ENCODE measurements around the gene PIWIL1.

The PIWIL1 gene

GRCh38 chr12:130337488-130338303, at the start of gene PIWIL1:
Gene PIWIL1, plus strand, starts transcription at chr12:130337887. Its CDS starts 4,705 bp downstream, at chr12:130342592.
- no peak for DNase-seq

- DNase-seq = no peak
Observed at GRCh38 chr12:130288206-130288605, 49.5 kb upstream of the PIWIL1 start.

DNA sequence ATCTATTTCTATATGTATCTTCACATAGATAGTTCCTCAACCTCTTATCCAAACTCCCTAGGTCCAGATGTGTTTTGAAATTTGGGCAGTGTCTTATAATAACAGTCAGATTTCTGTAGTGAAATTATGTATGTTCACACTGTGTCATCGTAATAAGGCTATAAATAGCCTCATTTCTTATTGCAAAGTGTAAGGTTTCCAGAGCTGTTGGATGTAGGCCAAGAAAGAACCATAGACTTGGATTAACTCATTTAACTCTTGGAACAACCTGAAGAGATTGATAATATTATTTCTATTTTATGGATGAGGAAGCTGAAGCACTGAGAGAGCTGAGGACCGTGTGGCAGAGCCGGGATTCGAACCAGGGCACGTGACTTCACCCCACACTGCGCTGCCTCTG, 49.0 kb upstream of the PIWIL1 start:
- DNase-seq = no peak

DNA sequence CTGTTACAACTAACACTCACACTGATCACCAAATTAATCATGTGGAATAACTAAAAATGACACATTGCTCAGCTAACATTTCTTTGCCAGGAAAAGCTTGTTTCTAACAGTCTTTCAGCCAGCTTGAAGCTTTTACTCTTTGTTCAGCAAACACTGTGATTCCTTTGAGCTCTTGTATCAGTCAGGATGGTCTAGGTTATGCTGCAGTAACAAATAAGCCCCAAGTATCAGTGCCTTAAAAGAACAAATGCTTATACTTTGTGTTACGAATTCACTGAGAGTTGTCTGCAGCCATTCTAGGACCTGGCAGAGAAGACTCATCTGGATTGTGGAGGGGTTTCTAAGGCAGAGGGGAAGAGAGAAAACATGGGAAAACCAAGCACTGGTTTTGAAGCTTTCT, 47.6 kb upstream of the PIWIL1 start:
- DNase-seq = no peak

DNA sequence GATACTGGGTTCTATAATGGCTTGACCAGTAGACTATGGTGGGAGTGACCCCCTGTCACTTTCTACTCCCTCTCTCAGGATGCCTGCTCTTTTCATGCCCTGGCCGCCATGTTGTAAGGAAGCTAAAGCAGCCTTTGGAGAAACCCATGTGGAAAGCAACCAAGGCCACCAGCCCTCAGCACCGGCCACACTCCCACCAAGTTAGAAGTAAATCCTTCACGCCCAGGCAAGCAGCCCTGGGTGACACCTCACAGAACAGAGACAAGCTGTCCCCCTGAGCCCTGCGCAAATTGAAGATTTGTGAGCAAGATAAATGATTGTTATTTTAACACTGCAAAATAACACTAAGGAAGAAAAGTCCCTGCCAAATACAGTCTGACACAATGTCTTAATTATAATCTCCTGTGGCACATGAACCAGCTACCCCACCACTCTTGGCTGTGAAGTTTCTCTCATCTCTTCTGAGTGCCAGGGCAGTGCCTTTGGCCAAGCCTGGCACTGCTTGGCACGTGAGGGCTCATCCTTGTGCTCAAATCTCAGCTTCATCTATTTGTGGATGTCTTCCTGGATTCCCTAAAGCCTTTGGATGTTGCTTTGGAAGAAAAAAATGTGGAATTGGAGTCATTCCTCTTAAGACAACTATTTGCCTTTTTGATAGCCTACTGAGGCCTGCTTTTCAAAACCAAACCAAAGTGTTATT, 39.2 kb upstream of the PIWIL1 start:
- no peak for DNase-seq

- no peak for DNase-seq
Observed at GRCh38 chr12:130299574-130299973, 38.1 kb upstream of the PIWIL1 start.

GRCh38 chr12:130300090-130300489, 37.6 kb upstream of the PIWIL1 start:
- no peak for DNase-seq

DNA sequence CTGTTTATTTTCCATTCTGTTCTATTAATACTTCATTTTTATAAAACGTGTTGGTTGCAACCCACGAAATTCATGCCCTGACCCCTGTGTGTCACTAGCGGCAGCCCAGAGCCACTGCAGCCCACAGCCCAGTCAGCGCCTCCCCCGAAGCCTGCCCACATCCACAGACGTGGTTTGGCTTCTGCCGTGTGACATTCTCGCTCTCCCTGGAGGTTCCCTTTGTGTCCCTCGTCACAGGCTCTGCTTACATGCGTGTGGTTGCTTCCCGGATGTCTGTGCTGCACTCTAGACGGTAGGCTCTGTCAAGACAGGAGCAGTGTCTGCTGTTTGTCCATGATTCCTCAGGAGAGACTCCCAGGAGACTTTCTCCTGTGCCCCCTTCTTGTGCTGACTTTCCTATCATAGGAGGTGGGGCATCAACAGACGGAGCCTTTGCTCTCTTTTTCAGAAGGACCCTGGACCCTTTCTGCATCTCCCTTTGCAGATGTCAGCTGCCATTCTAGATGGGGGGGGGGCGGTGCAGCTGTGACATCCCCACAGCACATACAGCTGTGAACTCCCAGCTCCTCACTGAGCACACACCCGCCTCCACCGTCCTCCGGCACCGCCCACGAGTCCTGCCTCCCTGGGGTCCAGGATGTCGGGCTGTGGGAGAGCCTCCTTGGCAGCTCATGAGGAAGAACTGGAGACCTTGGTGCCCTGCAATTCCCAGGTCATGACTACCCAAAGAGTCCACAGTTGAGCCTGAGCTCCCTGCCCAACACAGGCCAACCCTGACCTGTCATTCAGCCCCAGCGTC, 36.8 kb upstream of the PIWIL1 start:
- DNase-seq = no peak

DNA sequence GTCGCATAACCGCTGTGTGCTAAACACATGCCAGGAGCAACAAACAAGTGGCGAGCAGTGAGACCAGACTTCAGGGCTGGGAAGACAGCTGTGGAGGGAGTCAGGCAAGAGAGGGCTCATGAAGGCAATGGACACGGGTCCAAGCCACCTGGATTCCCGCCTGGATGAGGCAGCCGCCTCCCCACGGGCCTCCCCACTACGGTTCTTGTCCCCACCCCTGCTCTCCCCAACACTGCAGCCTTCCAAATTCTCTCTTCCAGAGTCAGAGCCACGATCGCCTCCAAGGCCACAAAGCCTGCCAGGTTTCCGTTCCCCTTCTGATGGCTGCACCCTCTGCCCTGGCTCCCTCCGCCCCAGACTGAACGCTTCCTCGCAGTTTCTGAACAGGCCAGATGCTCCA, 36.1 kb upstream of the PIWIL1 start:
- no peak for DNase-seq

GRCh38 chr12:130303781-130304180, 33.9 kb upstream of the PIWIL1 start:
- DNase-seq = no peak

- no peak for DNase-seq
Observed at GRCh38 chr12:130307859-130308258, 29.8 kb upstream of the PIWIL1 start.

GRCh38 chr12:130308393-130308792, 29.3 kb upstream of the PIWIL1 start:
- DNase-seq = no peak

DNA sequence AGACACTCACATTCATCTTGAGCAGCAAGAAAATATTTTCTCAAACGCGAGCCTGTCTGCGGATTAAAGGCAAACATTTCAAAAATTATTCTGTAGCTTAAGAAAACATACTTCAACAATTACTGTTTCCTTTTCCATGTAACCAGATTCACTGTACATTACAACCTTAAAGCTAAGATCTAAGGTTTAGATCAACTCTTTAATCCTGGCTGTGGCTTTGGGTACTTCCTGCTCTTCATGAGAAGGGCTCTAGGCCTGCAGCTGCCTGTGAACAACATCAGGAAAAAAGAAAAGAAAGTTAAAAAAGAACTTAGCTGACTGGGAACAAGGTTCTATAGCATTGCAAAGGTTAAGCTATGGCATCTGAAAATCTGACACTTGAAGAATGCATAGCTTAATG, 21.4 kb upstream of the PIWIL1 start:
- no peak for DNase-seq

- DNase-seq = no peak
Observed at GRCh38 chr12:130320536-130320935, 17.2 kb upstream of the PIWIL1 start.

- DNase-seq = no peak
Observed at GRCh38 chr12:130322263-130322662, 15.4 kb upstream of the PIWIL1 start.

- DNase-seq = no peak
Observed at GRCh38 chr12:130330685-130331084, 7.0 kb upstream of the PIWIL1 start.

GRCh38 chr12:130331146-130331545, 6.5 kb upstream of the PIWIL1 start:
- DNase-seq = no peak

DNA sequence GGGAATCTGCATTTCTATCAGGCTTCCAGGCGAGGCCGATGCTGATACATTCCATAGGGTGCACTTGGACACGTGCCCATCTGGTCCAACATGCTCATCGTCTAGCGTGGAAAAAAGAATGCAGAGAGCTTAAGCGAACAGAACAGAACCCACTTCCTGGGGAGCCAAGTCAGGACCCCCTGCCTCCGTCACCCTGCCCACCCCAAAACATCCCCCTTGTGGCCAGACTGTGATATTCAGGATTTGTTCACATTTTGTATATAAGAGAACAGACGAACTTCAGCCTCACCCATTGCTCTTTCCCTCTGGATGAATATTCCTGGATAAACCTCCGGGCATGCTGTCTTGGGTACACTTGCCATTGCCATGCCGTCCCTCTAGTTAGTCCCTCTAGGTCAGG, 4.3 kb upstream of the PIWIL1 start:
- no peak for DNase-seq

- no peak for DNase-seq
Observed at GRCh38 chr12:130334399-130334798, 3.3 kb upstream of the PIWIL1 start.

- DNase-seq = no peak
Observed at GRCh38 chr12:130334937-130335336, 2.8 kb upstream of the PIWIL1 start.

DNA sequence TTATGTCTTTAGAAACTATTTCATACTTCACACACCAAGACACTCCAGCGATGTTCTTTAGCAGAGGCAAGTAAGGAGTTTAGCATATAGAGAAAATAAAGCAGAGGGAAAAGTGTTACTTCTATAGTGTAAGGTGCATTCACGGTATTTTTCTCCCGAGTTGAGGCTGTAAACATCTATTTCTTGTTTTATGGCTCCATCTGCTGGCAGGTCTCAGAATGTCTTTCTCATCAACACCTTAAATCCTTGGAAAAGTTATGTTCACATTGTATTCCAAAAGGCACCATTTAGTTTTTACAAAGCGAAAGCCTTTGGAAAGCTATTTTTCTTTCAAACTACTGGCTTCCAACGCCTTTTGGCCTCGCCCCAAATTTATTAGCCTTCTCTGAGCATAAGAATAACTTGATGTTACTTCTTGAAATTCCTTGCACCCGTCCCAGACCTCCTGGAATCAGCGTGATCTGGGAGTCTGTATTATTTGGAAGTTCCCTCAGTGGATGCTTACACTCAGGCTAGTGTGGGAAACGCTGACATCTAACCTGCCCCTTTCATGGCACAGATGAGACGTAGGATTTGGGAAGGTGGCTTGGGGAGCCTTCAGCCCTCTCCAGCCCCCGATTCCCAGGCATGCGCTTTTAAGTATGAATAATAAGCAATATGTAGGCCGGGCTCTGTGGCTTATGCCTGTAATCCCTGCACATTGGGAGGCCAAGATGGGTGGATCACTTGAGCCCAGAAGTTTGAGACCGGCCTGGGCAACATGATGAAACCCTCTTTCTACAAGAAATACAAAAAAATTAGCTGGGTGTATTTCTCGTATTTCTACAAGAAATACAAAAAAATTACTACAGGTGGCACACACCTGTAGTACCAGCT, 1.9 kb upstream of the PIWIL1 start:
- DNase-seq = no peak

GRCh38 chr12:130336723-130337487, 782 bp upstream of the PIWIL1 start:
- no peak for DNase-seq
